Hepatocyte (in vitro differentiated cells): ENCODE results near the gene CCL23.

Experiments used
- EZH2phosphoT487 ChIP-seq: fragments of 200-600 bp; sonication (generic); IDR thresholded peaks from one replicate; pipeline ENCODE4 v1.6.1; 2018; ENCODE audit warnings: antibody characterized with exemption, mild to moderate bottlenecking, low read depth, moderate library complexity; ENCODE audit not compliant: unreplicated experiment, severe bottlenecking
- TF ChIP-seq, protein P1 (sequence below): fragments of 200-600 bp; sonication (generic); IDR thresholded peaks from 2 replicates; pipeline ENCODE4 v1.5.1; 2016; ENCODE audit warnings: antibody characterized with exemption, mild to moderate bottlenecking; ENCODE audit not compliant: poor library complexity

GRCh38 chr17:35972066-35972465 is 45.7 kb downstream of the CCL23 start:
- no peak for TF ChIP-seq EZH2phosphoT487
- TF ChIP-seq, protein P1, sequence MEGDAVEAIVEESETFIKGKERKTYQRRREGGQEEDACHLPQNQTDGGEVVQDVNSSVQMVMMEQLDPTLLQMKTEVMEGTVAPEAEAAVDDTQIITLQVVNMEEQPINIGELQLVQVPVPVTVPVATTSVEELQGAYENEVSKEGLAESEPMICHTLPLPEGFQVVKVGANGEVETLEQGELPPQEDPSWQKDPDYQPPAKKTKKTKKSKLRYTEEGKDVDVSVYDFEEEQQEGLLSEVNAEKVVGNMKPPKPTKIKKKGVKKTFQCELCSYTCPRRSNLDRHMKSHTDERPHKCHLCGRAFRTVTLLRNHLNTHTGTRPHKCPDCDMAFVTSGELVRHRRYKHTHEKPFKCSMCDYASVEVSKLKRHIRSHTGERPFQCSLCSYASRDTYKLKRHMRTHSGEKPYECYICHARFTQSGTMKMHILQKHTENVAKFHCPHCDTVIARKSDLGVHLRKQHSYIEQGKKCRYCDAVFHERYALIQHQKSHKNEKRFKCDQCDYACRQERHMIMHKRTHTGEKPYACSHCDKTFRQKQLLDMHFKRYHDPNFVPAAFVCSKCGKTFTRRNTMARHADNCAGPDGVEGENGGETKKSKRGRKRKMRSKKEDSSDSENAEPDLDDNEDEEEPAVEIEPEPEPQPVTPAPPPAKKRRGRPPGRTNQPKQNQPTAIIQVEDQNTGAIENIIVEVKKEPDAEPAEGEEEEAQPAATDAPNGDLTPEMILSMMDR: no peak
